ENCODE measurements around the gene STK16. TPM values are rescaled to one million over a fixed set of nuclear protein-coding genes. Genes with fewer than 3 reads are reported as not detected.
"Not testable (repeated sequence)": the region's sequence is repeated elsewhere in the genome, so short reads cannot be mapped to it uniquely, and the experiment has no call there.

STK16 gene
- total RNA-seq, 1 experiment from 2014 or later: 38.6 TPM

DNA sequence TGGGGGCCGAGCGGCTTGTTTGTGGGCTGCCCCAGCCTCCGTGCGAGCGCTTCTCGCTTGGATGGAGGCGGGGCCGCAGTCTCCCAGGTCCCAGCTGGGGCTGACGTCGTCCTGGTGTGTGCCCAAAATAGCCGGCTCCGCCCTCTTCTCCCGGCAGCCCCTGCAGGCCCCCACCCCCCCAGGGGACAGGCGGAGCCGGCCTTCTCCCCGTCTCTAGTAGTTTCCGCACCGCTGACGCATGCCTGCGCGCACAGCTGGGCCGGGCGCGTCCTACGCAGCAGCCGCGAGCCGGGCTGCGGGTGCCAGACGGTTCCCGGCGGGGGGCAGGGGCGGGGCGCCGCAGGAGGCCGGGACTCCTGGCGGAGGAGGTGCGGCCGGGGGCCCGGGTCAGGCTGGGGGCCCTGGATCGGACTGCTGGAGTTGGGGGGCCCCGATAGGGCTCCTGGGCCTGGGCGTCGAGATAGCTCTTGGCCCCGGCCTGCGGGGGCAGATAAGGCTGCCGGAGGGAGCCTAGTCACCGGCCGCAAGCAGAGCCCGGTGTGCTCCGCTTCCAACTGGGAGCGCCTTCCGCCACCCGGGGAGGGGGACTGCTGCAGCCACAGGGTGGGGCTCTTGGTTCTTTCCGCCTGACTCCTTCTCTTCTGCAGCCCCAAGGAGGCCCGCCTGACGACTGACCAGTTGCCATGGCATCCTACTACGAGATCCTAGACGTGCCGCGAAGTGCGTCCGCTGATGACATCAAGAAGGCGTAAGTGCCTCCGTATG is 34.1 kb downstream of the STK16 start, which contains the start of gene DNAJB2:
Gene DNAJB2 (plus strand): TSS at position 216 of the 765 bp plus-strand sequence. CDS start 468 bp downstream, at position 684.
- Histone ChIP-seq H3K27me3 (ENCODE audit: control insufficient read depth, insufficient read depth, low read length) (no peaks in the 10 kb centered on the region; the same call in 1 of the 2 replicates), H3K4me3 (ENCODE audit: insufficient read depth, low read depth, low read length) (peak within 1 kb of the TSS; percentile 70), H3K36me3 (replicated peaks; ENCODE audit: control insufficient read depth, insufficient read depth, low read length) (peaks cover 3% of the 10 kb centered on the region)
- peak; percentile 100 for DNase-seq

DNA sequence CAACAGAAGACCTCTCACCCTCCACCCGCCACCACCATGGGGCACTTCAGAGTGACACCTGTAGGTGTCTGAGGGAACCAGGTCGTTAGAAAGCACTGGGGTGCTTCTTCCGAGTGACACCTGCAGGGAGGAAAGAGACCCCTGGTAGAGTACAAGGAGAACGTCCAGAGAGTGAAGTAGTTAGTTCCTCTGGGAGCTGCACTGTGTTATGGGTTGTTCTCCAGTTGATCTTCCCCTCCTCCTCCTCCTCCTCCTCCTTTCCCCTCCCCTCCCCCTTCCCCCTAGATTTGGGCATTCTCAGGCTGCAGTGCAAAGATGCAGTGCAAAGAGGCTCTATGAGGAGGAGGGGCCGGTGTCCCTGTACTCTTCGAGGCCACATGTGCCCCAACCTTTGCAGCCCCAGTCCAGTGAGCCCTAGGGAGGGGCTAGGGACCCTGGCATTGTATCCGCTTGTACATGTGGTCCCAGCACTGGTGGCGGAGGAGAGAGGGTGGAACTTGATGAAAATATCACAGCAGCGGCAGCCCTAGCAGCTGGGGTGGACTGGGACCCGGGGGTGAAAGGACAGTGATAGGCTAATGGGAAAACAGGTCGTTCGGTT is 34.7 kb downstream of the STK16 start:
- peak; percentile 59 for DNase-seq
- H3K4me3 ChIP-seq (ENCODE audit: insufficient read depth, low read depth, low read length): peak overlapping the region; percentile 70
- H3K27me3 ChIP-seq (ENCODE audit: control insufficient read depth, insufficient read depth, low read length): no peaks in the 10 kb centered on the region; the same call in 1 of the 2 replicates
- H3K36me3 ChIP-seq (replicated peaks; ENCODE audit: control insufficient read depth, insufficient read depth, low read length): peaks cover 3% of the 10 kb centered on the region

DNA sequence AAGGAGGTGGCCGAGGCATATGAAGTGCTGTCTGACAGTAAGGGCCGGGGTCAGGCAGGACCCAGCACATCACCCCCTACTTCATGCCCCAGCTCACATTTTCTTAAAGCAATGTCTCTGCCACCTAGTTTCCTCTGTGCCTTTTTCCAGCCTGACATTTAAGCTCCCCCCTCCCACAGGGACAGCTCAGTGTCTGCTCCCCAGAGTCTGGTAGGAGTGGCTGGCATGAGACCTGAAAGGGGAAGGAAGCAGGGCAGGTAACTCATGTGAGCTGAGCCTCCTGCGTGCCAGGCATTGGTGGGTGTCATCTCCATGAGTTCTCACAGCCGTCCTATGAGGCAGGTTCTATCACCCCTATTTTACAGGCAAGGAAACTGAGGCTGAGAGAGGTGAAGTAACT is 35.4 kb downstream of the STK16 start:
- peaks cover 3% of the 10 kb centered on the region for H3K36me3 ChIP-seq (replicated peaks; ENCODE audit: control insufficient read depth, insufficient read depth, low read length)
- no peak for DNase-seq
- H3K27me3 ChIP-seq (ENCODE audit: control insufficient read depth, insufficient read depth, low read length): no peaks in the 10 kb centered on the region; the same call in 1 of the 2 replicates
- no peak overlapping the region for H3K4me3 ChIP-seq (ENCODE audit: insufficient read depth, low read depth, low read length)

DNA sequence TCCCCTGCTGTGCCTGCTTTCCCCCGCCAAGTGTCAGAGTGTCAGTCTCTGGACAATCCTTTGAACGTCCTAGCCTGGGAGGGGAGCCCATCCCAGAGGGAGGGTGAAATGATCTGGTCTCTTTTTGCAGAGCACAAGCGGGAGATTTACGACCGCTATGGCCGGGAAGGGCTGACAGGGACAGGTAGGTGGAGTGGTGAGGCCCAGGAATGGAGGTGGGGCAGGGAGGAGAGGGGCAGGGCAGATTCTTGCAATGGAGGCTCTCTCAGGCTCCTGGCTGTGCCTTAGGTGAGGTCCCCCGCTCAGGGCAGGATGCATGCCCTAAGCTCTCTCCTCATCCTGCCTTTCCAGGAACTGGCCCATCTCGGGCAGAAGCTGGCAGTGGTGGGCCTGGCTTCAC is 36.3 kb downstream of the STK16 start:
- Histone ChIP-seq H3K27me3 (ENCODE audit: control insufficient read depth, insufficient read depth, low read length) (no peaks in the 10 kb centered on the region; the same call in 1 of the 2 replicates), H3K4me3 (ENCODE audit: insufficient read depth, low read depth, low read length) (no peak overlapping the region), H3K36me3 (replicated peaks; ENCODE audit: control insufficient read depth, insufficient read depth, low read length) (peaks cover 3% of the 10 kb centered on the region)
- DNase-seq: peak; percentile 23

DNA sequence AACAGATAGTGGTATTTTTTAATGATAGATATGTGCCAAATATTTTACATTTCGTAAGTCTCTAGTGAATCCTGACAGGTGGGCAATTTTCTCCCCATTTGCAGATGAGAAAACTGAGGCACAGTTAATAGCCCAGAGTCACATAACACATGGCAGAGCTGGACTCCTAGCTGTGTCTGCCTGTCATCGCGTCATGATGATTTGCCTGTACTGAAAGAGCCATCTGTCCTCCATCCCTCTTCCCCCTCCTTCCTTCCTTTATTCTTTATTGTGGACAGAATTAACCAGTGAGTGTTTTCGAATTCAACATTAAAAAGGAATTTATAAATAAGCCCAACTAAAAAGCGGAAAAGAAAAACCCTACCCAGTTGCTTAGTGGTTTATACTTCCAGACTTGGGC is 37.1 kb downstream of the STK16 start:
- no peak for DNase-seq
- Histone ChIP-seq H3K27me3 (ENCODE audit: control insufficient read depth, insufficient read depth, low read length) (no peaks in the 10 kb centered on the region; the same call in 1 of the 2 replicates), H3K4me3 (ENCODE audit: insufficient read depth, low read depth, low read length) (no peak overlapping the region), H3K36me3 (replicated peaks; ENCODE audit: control insufficient read depth, insufficient read depth, low read length) (peaks cover 3% of the 10 kb centered on the region)

DNA sequence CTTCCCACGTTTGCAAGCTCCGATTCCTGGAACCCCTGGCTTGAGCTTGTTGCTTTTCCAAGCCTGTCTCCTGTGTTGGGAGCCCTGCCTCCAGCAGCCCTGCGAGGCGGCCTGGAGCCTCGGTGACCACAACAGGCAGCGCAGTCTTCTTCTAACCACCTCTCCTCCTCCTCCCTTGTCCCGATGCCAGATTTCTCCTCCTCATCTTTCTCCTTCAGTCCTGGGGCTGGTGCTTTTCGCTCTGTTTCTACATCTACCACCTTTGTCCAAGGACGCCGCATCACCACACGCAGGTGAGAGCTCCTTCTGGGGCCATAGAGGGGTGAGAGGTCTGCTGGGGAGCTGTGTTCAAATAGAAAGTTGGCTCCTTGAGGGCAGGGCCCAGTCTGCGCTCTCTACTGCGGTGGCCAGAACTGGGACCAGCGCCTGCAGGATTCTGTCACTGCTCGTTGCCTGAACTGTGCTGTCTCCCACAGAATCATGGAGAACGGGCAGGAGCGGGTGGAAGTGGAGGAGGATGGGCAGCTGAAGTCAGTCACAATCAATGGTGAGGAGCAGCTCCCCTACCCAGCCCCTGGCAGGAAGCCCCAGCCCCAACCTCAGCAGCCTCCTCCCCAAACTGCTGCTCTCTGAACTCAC is 37.8 kb downstream of the STK16 start:
- peaks cover 3% of the 10 kb centered on the region for H3K36me3 ChIP-seq (replicated peaks; ENCODE audit: control insufficient read depth, insufficient read depth, low read length)
- no peaks in the 10 kb centered on the region; the same call in 1 of the 2 replicates for H3K27me3 ChIP-seq (ENCODE audit: control insufficient read depth, insufficient read depth, low read length)
- DNase-seq: no peak

DNA sequence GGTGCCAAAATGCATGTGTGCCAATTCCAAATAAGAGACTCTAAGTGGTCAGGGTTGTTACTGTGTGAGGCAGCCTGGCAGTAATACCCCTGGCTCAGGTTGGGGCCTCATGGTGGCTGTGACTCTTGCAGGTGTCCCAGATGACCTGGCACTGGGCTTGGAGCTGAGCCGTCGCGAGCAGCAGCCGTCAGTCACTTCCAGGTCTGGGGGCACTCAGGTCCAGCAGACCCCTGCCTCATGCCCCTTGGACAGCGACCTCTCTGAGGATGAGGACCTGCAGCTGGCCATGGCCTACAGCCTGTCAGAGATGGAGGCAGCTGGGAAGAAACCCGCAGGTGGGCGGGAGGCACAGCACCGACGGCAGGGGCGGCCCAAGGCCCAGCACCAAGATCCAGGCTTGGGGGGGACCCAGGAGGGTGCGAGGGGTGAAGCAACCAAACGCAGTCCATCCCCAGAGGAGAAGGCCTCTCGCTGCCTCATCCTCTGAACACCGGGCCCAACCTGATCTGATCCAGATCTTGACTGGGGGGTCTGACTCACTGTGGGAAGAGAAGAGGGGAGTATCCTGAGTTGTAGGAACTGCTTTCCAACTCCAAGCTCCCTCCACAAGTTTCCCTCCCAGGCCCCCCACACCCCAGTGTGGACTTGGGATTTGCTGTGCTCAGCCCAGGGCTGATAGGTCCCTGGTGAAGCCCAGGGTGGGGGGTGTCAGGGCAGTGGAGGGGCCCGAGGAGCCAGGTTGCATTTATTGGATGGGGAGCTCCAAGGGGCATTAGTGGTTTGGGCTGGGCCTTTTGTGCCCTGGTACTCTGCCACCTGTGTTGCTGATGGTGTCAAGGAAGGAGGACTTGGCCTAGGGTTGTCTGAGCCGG is 39.5 kb downstream of the STK16 start:
- peaks cover 3% of the 10 kb centered on the region for H3K36me3 ChIP-seq (replicated peaks; ENCODE audit: control insufficient read depth, insufficient read depth, low read length)
- no peaks in the 10 kb centered on the region; the same call in 1 of the 2 replicates for H3K27me3 ChIP-seq (ENCODE audit: control insufficient read depth, insufficient read depth, low read length)
- no peak overlapping the region for H3K4me3 ChIP-seq (ENCODE audit: insufficient read depth, low read depth, low read length)
- DNase-seq: peak; percentile 37

More for the DNA sequence above, 37.8 kb downstream of the STK16 start:
- H3K4me3 ChIP-seq (ENCODE audit: insufficient read depth, low read depth, low read length): no peak overlapping the region

DNA sequence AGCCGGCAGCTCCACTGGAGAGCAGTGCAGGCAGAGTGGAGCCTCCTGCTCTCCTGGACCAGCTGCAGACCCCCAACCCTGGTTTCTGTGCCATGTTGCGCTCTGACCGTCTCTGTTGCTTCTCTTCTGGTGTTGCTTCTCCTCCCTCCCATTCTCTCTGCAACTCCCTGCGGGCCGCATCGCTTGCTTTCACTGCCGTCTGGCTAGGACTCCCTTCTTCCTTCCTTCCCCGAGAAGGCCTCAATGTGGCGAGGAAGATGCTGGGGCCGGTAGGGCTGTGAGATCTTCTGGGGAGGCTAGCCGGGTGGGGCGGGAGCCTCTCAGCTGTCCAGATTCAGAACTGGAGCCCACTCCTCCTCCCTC is 40.1 kb downstream of the STK16 start:
- no peaks in the 10 kb centered on the region for H3K27me3 ChIP-seq (ENCODE audit: control insufficient read depth, insufficient read depth, low read length)
- H3K4me3 ChIP-seq (ENCODE audit: insufficient read depth, low read depth, low read length): no peak overlapping the region
- H3K36me3 ChIP-seq (replicated peaks; ENCODE audit: control insufficient read depth, insufficient read depth, low read length): peaks cover 3% of the 10 kb centered on the region
- DNase-seq: peak; percentile 39

DNA sequence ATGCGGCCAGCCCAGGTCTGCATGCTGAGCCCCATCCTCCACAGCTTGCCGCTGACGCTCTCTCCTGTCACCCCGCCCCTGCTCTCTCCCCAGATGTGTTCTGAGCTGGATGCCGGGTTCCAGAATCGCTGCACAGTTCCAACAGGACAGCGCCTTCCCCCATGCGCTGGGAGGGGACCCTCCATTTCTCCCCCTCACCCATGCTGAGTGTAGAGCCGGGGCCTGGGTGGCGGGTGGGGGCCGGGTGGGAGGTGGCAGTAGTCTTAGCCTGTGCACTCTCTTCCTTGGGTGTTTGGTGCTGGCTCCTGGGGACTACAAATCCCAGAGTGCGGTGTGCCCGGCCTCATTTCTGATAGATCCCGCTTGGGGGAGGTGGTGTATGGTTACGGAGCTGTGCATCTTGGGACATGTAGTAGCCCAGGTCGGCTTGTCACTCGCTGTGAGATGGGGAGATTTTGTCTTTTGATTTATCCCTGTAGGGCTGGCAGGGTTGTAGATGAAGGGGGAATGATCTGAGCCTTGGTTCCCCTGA is 40.7 kb downstream of the STK16 start:
- no peaks in the 10 kb centered on the region for H3K27me3 ChIP-seq (ENCODE audit: control insufficient read depth, insufficient read depth, low read length)
- no peak overlapping the region for H3K4me3 ChIP-seq (ENCODE audit: insufficient read depth, low read depth, low read length)
- peaks cover 3% of the 10 kb centered on the region; the same call in 1 of the 2 replicates for H3K36me3 ChIP-seq (replicated peaks; ENCODE audit: control insufficient read depth, insufficient read depth, low read length)
- DNase-seq: peak; percentile 96

DNA sequence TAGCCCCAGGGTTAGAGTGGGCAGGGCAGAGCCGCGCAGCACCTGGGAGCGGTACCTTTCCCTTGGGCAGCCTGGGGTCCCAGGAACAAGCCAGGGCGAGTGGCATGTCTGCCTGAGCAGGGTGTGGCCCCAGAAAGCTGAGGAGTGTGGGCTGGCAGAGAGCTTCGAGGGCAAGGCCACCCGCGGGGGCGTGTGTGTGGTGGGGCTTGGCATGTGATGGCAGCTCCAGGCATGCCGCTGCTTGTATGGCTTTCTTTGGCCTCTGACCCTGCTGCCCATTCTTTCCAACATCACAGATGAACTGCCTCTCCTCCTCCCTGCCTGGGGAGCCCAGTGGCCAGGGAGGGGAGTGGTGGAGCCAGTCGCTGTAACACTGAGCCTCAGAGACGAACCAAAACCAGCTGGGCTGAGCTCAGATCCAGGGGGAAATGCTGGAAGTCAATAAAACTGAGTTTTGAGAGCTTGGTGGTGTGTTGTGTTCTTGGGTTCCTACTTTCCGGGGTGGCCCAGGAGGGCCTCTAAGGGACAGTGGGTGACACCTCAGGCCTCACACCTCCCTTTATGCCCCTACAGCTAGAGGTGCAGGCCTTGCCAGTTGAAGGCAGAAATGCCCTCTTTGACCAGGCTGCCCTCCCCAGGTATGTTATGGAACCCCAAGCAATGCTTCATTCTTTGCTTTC is 41.3 kb downstream of the STK16 start:
- Histone ChIP-seq H3K36me3 (replicated peaks; ENCODE audit: control insufficient read depth, insufficient read depth, low read length) (peaks cover 3% of the 10 kb centered on the region; the same call in 1 of the 2 replicates), H3K4me3 (ENCODE audit: insufficient read depth, low read depth, low read length) (no peak overlapping the region), H3K27me3 (ENCODE audit: control insufficient read depth, insufficient read depth, low read length) (no peaks in the 10 kb centered on the region)
- peak; percentile 58 for DNase-seq

DNA sequence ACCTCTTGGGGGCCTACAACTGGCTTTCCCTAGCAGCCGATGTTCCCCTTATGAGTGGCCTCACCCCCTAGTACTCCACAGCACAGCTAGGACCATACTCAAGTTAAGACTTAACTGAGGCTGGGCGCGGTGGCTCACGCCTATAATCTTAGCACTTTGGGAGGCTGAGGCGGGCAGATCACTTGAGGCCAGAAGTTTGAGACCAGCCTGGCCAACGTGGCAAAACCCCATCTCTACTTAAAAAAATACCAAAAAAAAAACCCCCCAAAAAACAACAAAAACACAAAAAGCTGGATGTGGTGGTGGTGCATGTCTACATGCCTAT is 41.8 kb downstream of the STK16 start:
- not testable (repeated sequence) for H3K27me3 ChIP-seq (ENCODE audit: control insufficient read depth, insufficient read depth, low read length); H3K36me3 ChIP-seq (replicated peaks; ENCODE audit: control insufficient read depth, insufficient read depth, low read length); H3K4me3 ChIP-seq (ENCODE audit: insufficient read depth, low read depth, low read length); DNase-seq

DNA sequence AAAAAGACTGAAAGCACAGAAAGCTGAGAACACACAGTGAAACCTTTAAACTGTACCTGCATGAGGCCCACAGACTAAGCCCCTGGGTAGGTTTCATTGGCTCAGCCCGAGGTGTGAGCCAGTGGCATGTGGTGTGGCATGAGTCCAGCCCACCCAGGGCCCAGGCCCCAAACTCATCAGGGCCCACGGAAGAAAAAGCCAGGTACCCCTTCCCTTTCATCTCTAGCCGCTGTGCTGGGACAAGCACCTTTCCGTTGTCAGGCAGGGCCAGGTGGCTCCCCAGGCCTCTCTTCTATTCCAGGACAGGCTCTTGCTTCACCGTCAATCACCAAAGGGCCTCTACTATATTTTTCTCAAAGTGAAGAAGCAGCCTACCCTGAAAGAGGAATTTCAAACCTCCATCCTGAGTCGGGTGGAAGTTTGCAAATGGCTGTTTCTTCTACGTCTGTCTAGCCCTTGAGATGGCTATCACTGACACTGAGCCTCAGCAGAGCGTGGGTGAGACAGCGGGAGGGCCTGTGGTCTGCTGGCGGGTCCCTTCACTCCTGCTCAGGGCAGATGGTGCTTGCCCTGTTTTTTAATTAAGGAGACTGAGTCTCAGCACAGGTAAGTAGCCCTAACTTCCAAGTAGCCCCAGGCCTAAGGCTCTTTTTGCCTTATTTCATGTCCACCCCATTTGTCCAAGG is 42.4 kb downstream of the STK16 start:
- DNase-seq: no peak
- Histone ChIP-seq H3K27me3 (ENCODE audit: control insufficient read depth, insufficient read depth, low read length) (no peaks in the 10 kb centered on the region; the same call in 1 of the 2 replicates), H3K36me3 (replicated peaks; ENCODE audit: control insufficient read depth, insufficient read depth, low read length) (peaks cover 1% of the 10 kb centered on the region; the same call in 1 of the 2 replicates), H3K4me3 (ENCODE audit: insufficient read depth, low read depth, low read length) (no peak overlapping the region)

DNA sequence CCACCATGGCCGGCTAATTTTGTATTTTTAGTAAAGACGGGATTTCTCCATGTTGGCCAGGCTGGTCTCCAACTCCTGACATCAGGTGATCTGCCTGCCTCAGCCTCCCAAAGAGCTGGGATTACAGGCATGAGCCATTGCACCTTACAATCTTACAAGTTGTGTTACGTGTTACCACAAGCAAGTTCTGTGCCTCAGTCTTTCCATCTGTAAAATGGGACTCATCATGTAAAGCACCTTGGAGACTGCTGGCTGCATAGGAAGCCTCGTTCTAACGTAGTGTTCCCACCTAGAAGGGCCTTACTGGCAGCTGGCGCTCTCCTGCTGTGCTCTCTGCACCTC is 43.9 kb downstream of the STK16 start:
- H3K4me3 ChIP-seq (ENCODE audit: insufficient read depth, low read depth, low read length): no peak overlapping the region
- no peak for DNase-seq
- peaks cover 3% of the 10 kb centered on the region; the same call in 1 of the 2 replicates for H3K27me3 ChIP-seq (ENCODE audit: control insufficient read depth, insufficient read depth, low read length)
- peaks cover 1% of the 10 kb centered on the region; the same call in 1 of the 2 replicates for H3K36me3 ChIP-seq (replicated peaks; ENCODE audit: control insufficient read depth, insufficient read depth, low read length)
